Lower leg skin (tissue), 4 donors: ENCODE measurements around the gene NTNG1. TPM values are rescaled to one million over a fixed set of nuclear protein-coding genes. Genes with fewer than 3 reads are reported as not detected.

Source experiments
- DNase-seq, 2 donors: peaks; one replicate each; pipeline ENCODE4 v3.0.0-alpha.2; 2019; ENCODE audit warnings: low spot score in 2 of 2
- H3K4me3 ChIP-seq: fragments of 200-600 bp; sonication (generic); 2 replicates; pipeline ENCODE4 v1.5.1; 2017; ENCODE audit warnings: mild to moderate bottlenecking, low read depth; ENCODE audit not compliant: poor library complexity, severe bottlenecking
- POLR2A ChIP-seq, 2 donors: fragments of 450-650 bp; IDR thresholded peaks; one replicate each; pipeline ENCODE4 v1.6.1; 2016 to 2017; ENCODE audit warnings: antibody characterized with exemption in 2 of 2, mild to moderate bottlenecking in 1 of 2, moderate library complexity in 1 of 2
- WGBS, 2 donors: methylation state at CpG; one replicate each; pipeline ENCODE4 v1.1.5; 2018; 5-methylcytosine and 5-hydroxymethylcytosine counted together
- intact Hi-C: fragments of 100-400 bp; cut with DNase I; formaldehyde crosslinking; loops from one replicate; pipeline ENCODE4 v1.15.0; 2023; ENCODE audit warnings: low total_unique reads
- total RNA-seq, 4 donors: library from RNA; depleted of rRNA; stranded (reverse); fragments of >200 nt; gene quantifications; one replicate each; pipeline ENCODE4 v1.1.0, GENCODE V29; 2016
- TF ChIP-seq, protein P1 (sequence below), 3 donors: fragments of 450-650 bp; IDR thresholded peaks; one replicate each; pipeline ENCODE4 v1.5.1; 2016; ENCODE audit warnings: antibody characterized with exemption in 3 of 3, mild to moderate bottlenecking in 3 of 3, moderate library complexity in 2 of 3

Gene NTNG1
- total RNA-seq, 4 donors from 2014 or later = 2.6 to 8.1 (median 3.4) TPM

DNA sequence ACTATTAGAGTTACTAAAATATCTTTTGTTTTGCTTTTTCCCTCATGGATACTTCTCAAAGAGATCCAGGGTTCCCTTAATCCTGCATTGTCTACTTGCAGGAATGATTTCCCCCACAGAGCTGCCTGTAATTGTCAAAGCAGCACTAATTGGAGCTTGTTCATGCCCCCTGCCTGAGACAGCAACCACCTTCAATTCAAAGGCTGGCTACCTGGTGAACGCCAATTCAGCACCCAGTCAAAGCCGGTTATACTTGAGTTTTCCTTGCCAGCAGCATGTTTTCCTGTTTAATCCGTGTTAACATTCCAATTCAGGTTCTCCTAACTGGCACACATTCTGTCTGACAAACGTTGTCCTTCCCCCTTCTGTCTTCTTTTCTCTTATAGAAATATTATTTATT lies 382.9 kb downstream of the NTNG1 start:
- intact Hi-C loops = no loop called here
- H3K4me3 ChIP-seq = no peak overlapping the region
- 17 to 38% methylated on average over 4 of the region's 4 CpGs for WGBS, 2 donors
- no peak for DNase-seq
- TF ChIP-seq POLR2A (IDR thresholded peaks at IDR 0.05) = no peak
- TF ChIP-seq, protein P1, sequence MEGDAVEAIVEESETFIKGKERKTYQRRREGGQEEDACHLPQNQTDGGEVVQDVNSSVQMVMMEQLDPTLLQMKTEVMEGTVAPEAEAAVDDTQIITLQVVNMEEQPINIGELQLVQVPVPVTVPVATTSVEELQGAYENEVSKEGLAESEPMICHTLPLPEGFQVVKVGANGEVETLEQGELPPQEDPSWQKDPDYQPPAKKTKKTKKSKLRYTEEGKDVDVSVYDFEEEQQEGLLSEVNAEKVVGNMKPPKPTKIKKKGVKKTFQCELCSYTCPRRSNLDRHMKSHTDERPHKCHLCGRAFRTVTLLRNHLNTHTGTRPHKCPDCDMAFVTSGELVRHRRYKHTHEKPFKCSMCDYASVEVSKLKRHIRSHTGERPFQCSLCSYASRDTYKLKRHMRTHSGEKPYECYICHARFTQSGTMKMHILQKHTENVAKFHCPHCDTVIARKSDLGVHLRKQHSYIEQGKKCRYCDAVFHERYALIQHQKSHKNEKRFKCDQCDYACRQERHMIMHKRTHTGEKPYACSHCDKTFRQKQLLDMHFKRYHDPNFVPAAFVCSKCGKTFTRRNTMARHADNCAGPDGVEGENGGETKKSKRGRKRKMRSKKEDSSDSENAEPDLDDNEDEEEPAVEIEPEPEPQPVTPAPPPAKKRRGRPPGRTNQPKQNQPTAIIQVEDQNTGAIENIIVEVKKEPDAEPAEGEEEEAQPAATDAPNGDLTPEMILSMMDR (IDR thresholded peaks at IDR 0.05) = no peak

DNA sequence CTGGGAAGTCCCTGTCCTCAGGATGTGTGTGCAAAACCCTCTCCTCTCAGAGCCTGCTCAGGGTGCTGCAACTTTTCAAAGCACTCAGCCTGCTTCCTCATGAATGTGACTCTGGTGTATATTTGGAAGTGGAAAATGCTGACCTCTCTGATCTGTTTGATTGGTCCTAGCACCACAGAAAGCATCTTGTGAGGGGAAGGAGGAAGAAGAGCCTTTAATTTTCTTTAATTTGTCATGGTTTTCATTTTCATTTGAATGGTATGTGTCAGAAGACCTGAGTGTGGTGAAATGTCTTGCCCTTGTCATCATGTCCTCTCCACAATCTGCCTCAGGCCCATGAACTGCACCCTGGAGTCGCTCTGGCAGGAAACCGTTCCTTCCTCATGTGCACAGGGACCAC lies 383.5 kb downstream of the NTNG1 start:
- TF ChIP-seq, protein P1 (IDR thresholded peaks at IDR 0.05) = no peak
- no peak for TF ChIP-seq POLR2A (IDR thresholded peaks at IDR 0.05)
- no peak overlapping the region for H3K4me3 ChIP-seq
- DNase-seq = no peak
- intact Hi-C loops = no loop called here
- WGBS, 2 donors = 72 to 74% methylated on average over 2 of the region's 2 CpGs

DNA sequence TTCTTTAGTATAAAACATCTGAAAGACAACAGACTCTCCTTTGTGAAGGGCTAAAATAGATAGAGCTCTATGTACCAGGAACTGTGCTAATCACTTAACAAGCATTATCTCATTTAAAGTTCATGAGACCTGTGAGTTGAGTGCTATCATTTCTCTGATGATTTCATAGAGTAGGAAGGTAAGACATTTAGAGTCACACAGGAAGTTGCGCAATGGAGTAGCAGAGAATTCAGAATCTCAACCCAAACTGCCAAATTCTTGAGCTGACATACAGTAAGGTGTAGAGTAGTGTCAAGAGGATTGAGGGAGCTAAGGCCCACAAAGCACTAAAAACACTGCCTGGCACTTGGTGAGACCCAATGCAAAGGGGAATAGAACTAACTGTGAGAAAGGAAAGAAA lies 384.3 kb downstream of the NTNG1 start:
- intact Hi-C loops = no loop called here
- TF ChIP-seq POLR2A (IDR thresholded peaks at IDR 0.05) = no peak
- TF ChIP-seq, protein P1 (IDR thresholded peaks at IDR 0.05) = no peak
- no peak overlapping the region for H3K4me3 ChIP-seq
- DNase-seq = no peak
- 95 to 100% methylated on average over 1 of the region's 1 CpG for WGBS, 2 donors

DNA sequence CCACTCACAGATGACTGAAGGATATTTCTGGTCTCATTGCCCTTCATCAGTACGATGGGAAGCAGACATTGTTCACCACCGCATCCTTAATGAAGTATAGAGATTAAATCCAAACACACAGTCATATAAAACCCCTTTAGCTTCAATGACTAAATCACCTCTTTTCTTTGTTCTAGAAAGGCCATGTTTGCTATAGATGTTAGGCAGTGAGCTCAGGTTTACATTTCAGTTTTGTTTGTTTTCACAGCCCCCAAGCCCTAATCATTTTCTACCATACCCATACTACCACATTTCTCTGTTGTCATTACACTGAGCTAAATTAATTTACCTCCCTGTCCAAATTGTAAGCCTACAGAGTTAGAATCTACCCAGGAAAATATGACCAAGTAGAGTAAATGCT lies 385.1 kb downstream of the NTNG1 start:
- WGBS, 2 donors = 83 to 90% methylated on average over 2 of the region's 2 CpGs
- TF ChIP-seq, protein P1 (IDR thresholded peaks at IDR 0.05) = no peak
- no peak for TF ChIP-seq POLR2A (IDR thresholded peaks at IDR 0.05)
- no peak overlapping the region for H3K4me3 ChIP-seq
- DNase-seq = no peak
- intact Hi-C loops = no loop called here

DNA sequence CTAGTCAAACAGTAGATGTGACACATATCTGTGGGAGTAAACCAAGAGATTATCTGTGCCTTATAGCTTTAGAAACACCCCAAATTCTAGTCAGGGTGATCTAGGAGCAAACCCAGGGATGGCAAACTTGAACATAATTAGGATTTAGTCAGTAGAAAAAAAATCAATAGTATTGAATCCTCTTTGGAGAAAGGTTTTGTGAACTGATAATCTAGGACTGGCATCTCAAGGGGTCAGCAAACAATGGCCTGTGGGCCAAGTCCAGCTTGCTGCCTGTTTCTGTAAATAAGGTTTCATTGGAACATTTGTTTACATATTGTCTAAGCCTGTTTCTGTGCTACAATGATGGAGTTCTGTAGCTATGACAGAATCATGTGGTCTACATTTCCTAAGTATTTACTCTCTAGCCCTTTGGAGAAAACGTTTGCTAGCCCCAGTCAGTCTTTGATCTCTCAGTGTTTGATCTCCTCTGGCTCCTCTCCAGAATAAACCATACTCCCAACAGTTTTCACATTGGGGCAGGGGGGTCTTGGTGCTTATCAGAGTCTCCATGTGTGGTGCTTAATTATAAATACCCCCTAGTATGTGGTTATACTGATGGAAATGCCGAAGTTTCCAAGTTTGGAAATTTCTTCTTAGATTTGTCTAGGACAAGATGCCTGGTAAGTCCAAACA lies 385.8 kb downstream of the NTNG1 start:
- 57 to 58% methylated on average over 2 of the region's 2 CpGs for WGBS, 2 donors
- intact Hi-C loops = no loop called here
- DNase-seq = no peak
- no peak overlapping the region for H3K4me3 ChIP-seq
- no peak for TF ChIP-seq POLR2A (IDR thresholded peaks at IDR 0.05)
- TF ChIP-seq, protein P1 (IDR thresholded peaks at IDR 0.05) = peak in 1 of 3 donors; percentile 25
